Cardiac septum (tissue), 1 donor: ENCODE data around the gene SYS1. TPM values are rescaled to one million over a fixed set of nuclear protein-coding genes. Genes with fewer than 3 reads are reported as not detected.

Experiments
- DNase-seq: peaks from one replicate; pipeline ENCODE4 v3.0.0-alpha.2; 2020; ENCODE audit warnings: low spot score
- intact Hi-C: fragments of 100-400 bp; cut with DNase I; formaldehyde crosslinking; loops from one replicate; pipeline ENCODE4 v1.14.0; 2022
- total RNA-seq: library from RNA; stranded (reverse); fragmentation: NEBNext Ultra II Directional; extraction: Animal tissue kit (Norgen Biotek cat#: 25700); gene quantifications from one replicate; pipeline ENCODE4 v1.2.1, GENCODE V29; 2021
- donor health status: DM: no; HTN: no; CAD: no.

SYS1 gene
- total RNA-seq, 1 donor from 2014 or later, result 17.4 TPM

GRCh38 chr20:45338121-45339030, 24.6 kb upstream of the SYS1 start:
- no peak for DNase-seq
- intact Hi-C loops, result no loop called here

GRCh38 chr20:45339084-45339483, 23.9 kb upstream of the SYS1 start:
- no peak for DNase-seq
- intact Hi-C loops, result no loop called here

- no peak for DNase-seq
- intact Hi-C loops, result no loop called here
These were observed 23.2 kb upstream of the SYS1 start for GRCh38 chr20:45339799-45340198.

GRCh38 chr20:45340236-45340847, 22.6 kb upstream of the SYS1 start:
- no peak for DNase-seq
- intact Hi-C loops, result no loop called here

GRCh38 chr20:45340951-45341350, 22.0 kb upstream of the SYS1 start:
- intact Hi-C loops, result no loop called here
- no peak for DNase-seq

GRCh38 chr20:45341579-45341938, 21.4 kb upstream of the SYS1 start:
- no peak for DNase-seq
- intact Hi-C loops, result no loop called here

GRCh38 chr20:45341939-45342854, 20.8 kb upstream of the SYS1 start:
- peak; percentile 90 for DNase-seq
- intact Hi-C loops, result loop anchor here (1.0 to 2.0 kb wide), 2 partner anchors 16 to 65 kb away; no protein-coding TSS in a partner anchor

GRCh38 chr20:45342855-45343531, 20.0 kb upstream of the SYS1 start:
- intact Hi-C loops, result loop anchor here (1.0 to 2.0 kb wide), 2 partner anchors 15 to 64 kb away; no protein-coding TSS in a partner anchor

GRCh38 chr20:45343532-45344167, 19.3 kb upstream of the SYS1 start:
- intact Hi-C loops, result loop anchor here (2.0 kb wide), 1 partner anchor 63 kb away; no protein-coding TSS in a partner anchor
- DNase-seq, result no peak

More at GRCh38 chr20:45342855-45343531, 20.0 kb upstream of the SYS1 start:
- no peak for DNase-seq

GRCh38 chr20:45344168-45344860, 18.6 kb upstream of the SYS1 start:
- DNase-seq, result no peak
- intact Hi-C loops, result no loop called here

- intact Hi-C loops, result no loop called here
- no peak for DNase-seq
These were observed 17.6 kb upstream of the SYS1 start for GRCh38 chr20:45345104-45345936.

GRCh38 chr20:45346291-45346718, 16.7 kb upstream of the SYS1 start:
- intact Hi-C loops, result no loop called here
- DNase-seq, result no peak

GRCh38 chr20:45346851-45347250, 16.1 kb upstream of the SYS1 start:
- DNase-seq, result no peak
- intact Hi-C loops, result no loop called here

- DNase-seq, result no peak
- intact Hi-C loops, result no loop called here
These were observed 15.5 kb upstream of the SYS1 start for GRCh38 chr20:45347297-45347935.

- intact Hi-C loops, result no loop called here
- no peak for DNase-seq
These were observed 14.8 kb upstream of the SYS1 start, which contains the start of gene SDC4 for GRCh38 chr20:45347936-45348778. SDC4 (minus strand) TSS chr20:45348424; CDS start chr20:45348384, 40 bp downstream.

- intact Hi-C loops, result no loop called here
- DNase-seq, result no peak
These were observed 12.7 kb upstream of the SYS1 start for GRCh38 chr20:45350217-45350616.
